Keratinocyte (primary cell): ENCODE data around the gene SLC44A3.

ENCODE experiments used
- CTCF ChIP-seq, 3 experiments: IDR thresholded peaks in 1 of 3; conservative IDR thresholded peaks in 1 of 3; optimal IDR thresholded peaks in 1 of 3; 2 replicates in 2 of 3; 3 replicates in 1 of 3; pipeline versions ENCODE3 to v1.5.1; 2011; ENCODE audit warnings: low read length in 3 of 3, mild to moderate bottlenecking in 3 of 3, moderate library complexity in 2 of 3, control low read depth in 1 of 3, inconsistent platforms in 1 of 3; ENCODE audit not compliant: insufficient read depth in 2 of 3; ENCODE audit errors: extremely low read depth in 1 of 3
- EZH2 ChIP-seq: IDR thresholded peaks from one replicate; pipeline ENCODE4 v1.6.1; 2012; ENCODE audit warnings: inconsistent platforms, mild to moderate bottlenecking, low read length, moderate library complexity

- no peak for TF ChIP-seq CTCF (optimal IDR thresholded peaks at IDR 0.05 in 1 of 3, IDR thresholded peaks at IDR 0.05 in 1 of 3, conservative IDR thresholded peaks at IDR 0.05 in 1 of 3; ENCODE audit: extremely low read depth in 1 of 3, insufficient read depth in 2 of 3, low read length in 3 of 3)
- no peak for TF ChIP-seq EZH2
Measured at GRCh38 chr1:94908965-94909364, 88.8 kb downstream of the SLC44A3 start.
